Measurements from ENCODE around the gene GABRG3.

GRCh38 chr15:27254055-27254454 is 283.1 kb downstream of the GABRG3 start:
- TF ChIP-seq SUZ12 (IDR thresholded peaks at IDR 0.05; ENCODE audit: extremely low read depth, insufficient read depth, insufficient read length) = no peak
- no peak for TF ChIP-seq YY1 (IDR thresholded peaks at IDR 0.05; ENCODE audit: insufficient read depth, insufficient read length)
- no peak for TF ChIP-seq ZNF274 (IDR thresholded peaks at IDR 0.05; ENCODE audit: low read depth, low read length)
